ENCODE data around the gene TRAF3. TPM values are rescaled to one million over a fixed set of nuclear protein-coding genes. Genes with fewer than 3 reads are reported as not detected.
"Not testable (repeated sequence)": the region's sequence is repeated elsewhere in the genome, so short reads cannot be mapped to it uniquely, and the experiment has no call there.

Gene TRAF3
- total and polyA plus RNA-seq, 2 experiments from 2014 or later: 6.3 to 19.7 TPM

DNA sequence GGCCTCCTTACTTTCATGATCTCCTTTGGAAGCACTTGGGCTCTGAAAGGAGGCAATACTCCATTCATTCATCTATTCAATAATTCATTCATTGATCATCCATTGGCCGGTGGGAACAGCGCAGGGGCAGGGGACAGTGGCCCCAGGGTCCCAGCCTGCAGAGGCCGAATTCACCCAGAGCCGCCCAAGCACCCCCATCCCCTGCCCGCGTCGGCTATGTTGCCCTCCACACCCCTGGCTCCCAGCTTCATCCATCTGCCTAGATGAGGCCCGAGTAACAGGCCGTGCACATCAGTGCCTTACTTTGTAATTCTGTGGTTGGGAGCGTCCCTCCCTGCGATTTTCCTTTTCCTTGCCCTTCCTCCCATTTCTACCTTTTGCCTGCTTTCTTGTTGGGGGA, 148.4 kb downstream of the TRAF3 start:
- Histone ChIP-seq H3K4me1 (ENCODE audit: low read depth) (peaks cover 8% of the 10 kb centered on the region), H3K36me3 (no peaks in the 10 kb centered on the region), H3K27me3 (peaks cover 100% of the 10 kb centered on the region), H3K27ac (no peak overlapping the region), H3K4me3 (no peak overlapping the region), H3K9me3 (ENCODE audit: low read depth) (no peaks in the 10 kb centered on the region)
- DNase-seq (ENCODE audit: low read depth in 1 of 2, low spot score in 1 of 2): no peak
- TF ChIP-seq, protein P1, sequence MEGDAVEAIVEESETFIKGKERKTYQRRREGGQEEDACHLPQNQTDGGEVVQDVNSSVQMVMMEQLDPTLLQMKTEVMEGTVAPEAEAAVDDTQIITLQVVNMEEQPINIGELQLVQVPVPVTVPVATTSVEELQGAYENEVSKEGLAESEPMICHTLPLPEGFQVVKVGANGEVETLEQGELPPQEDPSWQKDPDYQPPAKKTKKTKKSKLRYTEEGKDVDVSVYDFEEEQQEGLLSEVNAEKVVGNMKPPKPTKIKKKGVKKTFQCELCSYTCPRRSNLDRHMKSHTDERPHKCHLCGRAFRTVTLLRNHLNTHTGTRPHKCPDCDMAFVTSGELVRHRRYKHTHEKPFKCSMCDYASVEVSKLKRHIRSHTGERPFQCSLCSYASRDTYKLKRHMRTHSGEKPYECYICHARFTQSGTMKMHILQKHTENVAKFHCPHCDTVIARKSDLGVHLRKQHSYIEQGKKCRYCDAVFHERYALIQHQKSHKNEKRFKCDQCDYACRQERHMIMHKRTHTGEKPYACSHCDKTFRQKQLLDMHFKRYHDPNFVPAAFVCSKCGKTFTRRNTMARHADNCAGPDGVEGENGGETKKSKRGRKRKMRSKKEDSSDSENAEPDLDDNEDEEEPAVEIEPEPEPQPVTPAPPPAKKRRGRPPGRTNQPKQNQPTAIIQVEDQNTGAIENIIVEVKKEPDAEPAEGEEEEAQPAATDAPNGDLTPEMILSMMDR (IDR thresholded peaks at IDR 0.05; ENCODE audit: low read depth, low read length): no peak

DNA sequence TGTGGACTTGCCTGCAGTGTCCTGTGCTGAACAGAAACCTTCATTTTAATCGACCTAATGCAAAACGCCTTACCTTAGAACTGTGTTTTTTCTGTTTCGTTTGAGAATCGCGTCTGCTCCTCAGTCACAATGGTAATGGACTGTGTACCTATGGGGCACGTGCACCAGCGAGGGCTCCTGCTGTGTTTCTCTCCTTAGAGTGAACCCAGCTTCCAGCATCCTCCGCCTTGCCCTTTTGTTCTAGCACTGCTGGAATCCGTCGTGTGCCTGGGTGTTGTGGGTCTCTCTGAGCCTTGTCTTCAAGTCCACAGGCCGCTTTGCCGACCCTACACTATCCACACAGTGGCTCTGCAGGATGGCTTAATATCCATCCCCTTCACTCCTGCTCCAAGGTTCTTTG, 148.9 kb downstream of the TRAF3 start:
- no peak for DNase-seq (ENCODE audit: low read depth in 1 of 2, low spot score in 1 of 2)
- no peaks in the 10 kb centered on the region for H3K9me3 ChIP-seq (ENCODE audit: low read depth)
- H3K4me1 ChIP-seq (ENCODE audit: low read depth): peaks cover 8% of the 10 kb centered on the region

DNA sequence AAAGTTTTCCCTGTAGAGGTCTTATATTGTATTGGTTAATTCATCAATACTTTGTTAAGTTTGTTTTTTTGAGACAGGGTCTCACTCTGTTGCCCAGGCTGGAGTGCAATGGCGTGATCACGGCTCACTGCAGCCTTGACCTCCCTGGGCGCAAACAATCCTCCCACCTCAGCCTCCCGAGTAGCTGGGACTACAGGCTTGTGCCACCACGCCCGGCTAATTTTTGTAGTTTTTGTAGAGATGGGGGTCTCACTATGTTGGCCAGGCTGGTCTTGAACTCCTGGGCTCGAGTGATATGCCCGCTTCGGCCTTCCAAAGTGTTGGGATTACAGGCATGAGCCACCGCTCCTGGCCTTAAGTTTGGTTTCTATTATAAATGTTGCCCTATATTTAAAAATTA, 149.6 kb downstream of the TRAF3 start:
- DNase-seq (ENCODE audit: low read depth in 1 of 2, low spot score in 1 of 2); H3K27ac ChIP-seq; H3K4me3 ChIP-seq; H3K36me3 ChIP-seq; H3K9me3 ChIP-seq (ENCODE audit: low read depth); H3K4me1 ChIP-seq (ENCODE audit: low read depth): not testable (repeated sequence)
- H3K27me3 ChIP-seq: peaks cover 93% of the 10 kb centered on the region

More for the DNA sequence above, 148.9 kb downstream of the TRAF3 start:
- Histone ChIP-seq H3K27me3 (peaks cover 100% of the 10 kb centered on the region), H3K36me3 (no peaks in the 10 kb centered on the region), H3K4me3 (no peak overlapping the region), H3K27ac (no peak overlapping the region)
- TF ChIP-seq, protein P1 (IDR thresholded peaks at IDR 0.05; ENCODE audit: low read depth, low read length): no peak

DNA sequence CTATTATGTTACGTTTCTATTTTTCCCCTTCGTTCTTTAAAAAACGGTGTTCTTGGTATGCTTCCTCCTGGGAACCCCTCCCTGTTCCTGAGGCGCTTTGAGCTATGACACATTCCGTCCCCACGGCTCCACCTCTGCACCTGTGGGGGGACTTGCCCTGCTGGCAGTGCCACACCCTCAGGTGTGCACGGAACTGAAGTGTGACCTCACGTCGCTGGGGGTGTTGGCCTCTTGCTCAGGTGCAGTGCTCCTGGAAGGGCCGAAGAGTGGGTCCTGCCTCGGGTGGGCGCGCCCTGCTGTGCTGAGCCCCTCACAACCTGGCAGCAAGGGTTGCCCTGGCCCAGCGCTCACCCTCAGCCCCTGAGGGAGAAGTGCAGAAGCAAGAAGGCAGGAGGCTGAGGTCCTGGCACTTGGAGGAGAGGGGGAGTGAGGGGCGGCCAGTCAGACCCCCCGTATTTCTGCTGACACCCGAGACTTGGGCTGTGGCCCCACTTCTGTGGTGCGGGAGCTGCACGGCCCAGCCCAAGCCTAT, 150.2 kb downstream of the TRAF3 start:
- H3K27me3 ChIP-seq: peaks cover 88% of the 10 kb centered on the region
- no peak for DNase-seq (ENCODE audit: low read depth in 1 of 2, low spot score in 1 of 2)
- H3K9me3 ChIP-seq (ENCODE audit: low read depth): no peaks in the 10 kb centered on the region
- no peak overlapping the region for H3K27ac ChIP-seq
- H3K4me3 ChIP-seq: no peak overlapping the region
- no peaks in the 10 kb centered on the region for H3K36me3 ChIP-seq
- peaks cover 8% of the 10 kb centered on the region for H3K4me1 ChIP-seq (ENCODE audit: low read depth)
- TF ChIP-seq, protein P1 (IDR thresholded peaks at IDR 0.05; ENCODE audit: low read depth, low read length): no peak

DNA sequence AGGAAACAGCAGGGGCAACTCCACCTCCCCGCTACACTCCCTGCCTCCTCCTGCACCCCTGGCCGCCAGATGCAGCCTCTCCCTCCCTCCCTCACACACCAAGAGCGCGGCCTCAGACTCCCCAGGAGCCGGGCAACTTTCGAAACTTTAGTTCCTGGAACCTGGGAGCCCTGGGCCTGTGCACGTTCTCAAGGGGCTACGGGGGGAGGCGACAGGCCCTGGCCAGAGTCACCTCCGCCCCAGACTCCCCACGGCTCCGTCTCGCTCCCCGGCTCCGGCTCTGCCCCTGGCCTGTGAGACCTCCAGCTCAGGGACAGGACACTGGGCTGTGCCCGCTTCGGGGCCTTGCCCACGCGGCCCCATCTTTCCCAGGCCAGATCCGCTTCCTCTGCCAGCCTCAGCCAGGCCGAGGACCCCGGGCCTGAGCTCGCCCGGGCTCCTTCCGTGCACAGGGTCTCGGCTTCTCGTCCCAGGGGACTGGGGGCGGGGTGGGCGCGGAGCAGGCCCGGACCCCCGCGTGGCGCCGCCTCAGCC, 150.7 kb downstream of the TRAF3 start:
- peak; percentile 25 to 40 for DNase-seq (ENCODE audit: low read depth in 1 of 2, low spot score in 1 of 2)
- peak overlapping the region; percentile 26 for H3K4me3 ChIP-seq
- no peak overlapping the region for H3K27ac ChIP-seq
- H3K9me3 ChIP-seq (ENCODE audit: low read depth): no peaks in the 10 kb centered on the region
- peaks cover 82% of the 10 kb centered on the region for H3K27me3 ChIP-seq
- no peaks in the 10 kb centered on the region for H3K36me3 ChIP-seq
- TF ChIP-seq, protein P1 (IDR thresholded peaks at IDR 0.05; ENCODE audit: low read depth, low read length): no peak
- H3K4me1 ChIP-seq (ENCODE audit: low read depth): peaks cover 8% of the 10 kb centered on the region

DNA sequence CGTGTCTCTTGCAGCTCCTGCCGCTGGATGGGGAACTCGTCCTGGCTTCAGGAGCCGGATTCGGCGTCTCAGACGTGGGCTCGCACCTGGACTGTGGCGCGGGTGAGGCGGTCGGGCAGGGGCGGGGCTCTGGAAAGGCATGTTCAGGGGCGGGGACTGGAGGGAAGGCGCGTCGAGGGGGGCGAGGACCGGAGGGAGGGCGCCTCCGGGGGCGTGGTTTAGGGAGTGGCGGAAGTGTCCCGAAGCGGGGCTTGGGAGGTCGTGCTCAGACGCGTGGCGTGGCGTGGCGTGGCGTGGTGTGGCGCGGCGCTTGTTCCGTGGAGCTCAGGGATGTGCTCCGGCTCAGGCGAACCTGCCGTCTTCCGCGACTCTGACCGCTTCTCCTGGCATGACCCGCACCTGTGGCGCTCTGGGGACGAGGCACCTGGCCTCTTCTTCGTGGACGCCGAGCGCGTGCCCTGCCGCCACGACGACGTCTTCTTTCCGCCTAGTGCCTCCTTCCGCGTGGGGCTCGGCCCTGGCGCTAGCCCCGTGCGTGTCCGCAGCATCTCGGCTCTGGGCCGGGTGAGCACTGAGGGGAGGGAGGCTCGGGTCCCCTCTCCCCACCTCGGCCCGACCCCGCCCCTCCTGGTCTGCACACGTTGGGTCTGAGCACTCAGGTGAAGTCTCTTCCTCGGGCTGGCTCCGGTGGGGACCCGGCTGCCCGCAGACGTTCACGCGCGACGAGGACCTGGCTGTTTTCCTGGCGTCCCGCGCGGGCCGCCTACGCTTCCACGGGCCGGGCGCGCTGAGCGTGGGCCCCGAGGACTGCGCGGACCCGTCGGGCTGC, 151.4 kb downstream of the TRAF3 start:
- Histone ChIP-seq H3K4me1 (ENCODE audit: low read depth) (peaks cover 8% of the 10 kb centered on the region), H3K9me3 (ENCODE audit: low read depth) (no peaks in the 10 kb centered on the region), H3K27me3 (peaks cover 76% of the 10 kb centered on the region), H3K4me3 (peak overlapping the region; percentile 26), H3K27ac (no peak overlapping the region), H3K36me3 (no peaks in the 10 kb centered on the region)
- peak; percentile 73 to 78 for DNase-seq (ENCODE audit: low read depth in 1 of 2, low spot score in 1 of 2)
- TF ChIP-seq, protein P1 (IDR thresholded peaks at IDR 0.05; ENCODE audit: low read depth, low read length): no peak

Data from cardiac muscle cell (in vitro differentiated cells and primary cell).